CD14-positive monocyte (primary cell): ENCODE data around the gene MAP7. TPM values are rescaled to one million over a fixed set of nuclear protein-coding genes. Genes with fewer than 3 reads are reported as not detected.

Source experiments
- DNase-seq, 3 donors: peaks; one replicate each; pipeline ENCODE4 v3.0.0-alpha.2; 2011 to 2022
- H2AFZ ChIP-seq: 2 replicates; pipeline ENCODE4 v1.6.0; 2012; ENCODE audit warnings: mild to moderate bottlenecking, low read depth, low read length, inconsistent platforms; ENCODE audit not compliant: insufficient read depth, poor library complexity, severe bottlenecking
- H3K27ac ChIP-seq, 2 donors: 1 replicate in 1 of 2; 2 replicates in 1 of 2; pipeline ENCODE4 v1.5.1; 2012 to 2013; ENCODE audit warnings: low read length in 2 of 2, control low read depth in 1 of 2, inconsistent platforms in 1 of 2, low read depth in 1 of 2, mild to moderate bottlenecking in 1 of 2
- H3K27me3 ChIP-seq, 2 donors: one replicate each; pipeline versions ENCODE4 v1.6.0 to v1.6.1; 2011 to 2013; ENCODE audit warnings: low read length in 2 of 2; ENCODE audit not compliant: control insufficient read depth in 2 of 2, insufficient read depth in 2 of 2
- H3K36me3 ChIP-seq, 2 donors: replicated peaks in 1 of 2; 1 replicate in 1 of 2; 2 replicates in 1 of 2; pipeline versions ENCODE4 v1.5.1 to v1.6.1; 2012 to 2013; ENCODE audit warnings: low read length in 2 of 2, control low read depth in 1 of 2, inconsistent platforms in 1 of 2, mild to moderate bottlenecking in 1 of 2; ENCODE audit not compliant: insufficient read depth in 2 of 2, control insufficient read depth in 1 of 2
- H3K4me1 ChIP-seq, 2 donors: 1 replicate in 1 of 2; 2 replicates in 1 of 2; pipeline versions ENCODE4 v1.5.1 to v1.6.1; 2012 to 2013; ENCODE audit warnings: low read length in 2 of 2, control low read depth in 1 of 2, inconsistent platforms in 1 of 2, mild to moderate bottlenecking in 1 of 2, moderate library complexity in 1 of 2; ENCODE audit not compliant: insufficient read depth in 2 of 2, control insufficient read depth in 1 of 2
- H3K4me2 ChIP-seq: replicated peaks from 2 replicates; pipeline ENCODE3; 2012; ENCODE audit warnings: low read length, moderate library complexity, mild to moderate bottlenecking; ENCODE audit not compliant: poor library complexity, severe bottlenecking; ENCODE audit errors: extremely low read depth
- H3K4me3 ChIP-seq, 3 experiments: fragments of 200-600 bp in 1 of 3; sonication (generic) in 1 of 3; replicated peaks in 1 of 3; 1 replicate in 2 of 3; 2 replicates in 1 of 3; pipeline ENCODE4 v1.5.1; 2011 to 2013; ENCODE audit warnings: low read length in 3 of 3, mild to moderate bottlenecking in 3 of 3, control low read depth in 2 of 3, low read depth in 2 of 3, inconsistent platforms in 1 of 3, moderate library complexity in 1 of 3
- H3K79me2 ChIP-seq: 2 replicates; pipeline ENCODE4 v1.6.0; 2012; ENCODE audit warnings: mild to moderate bottlenecking, control low read depth, inconsistent platforms, low read length, moderate library complexity; ENCODE audit not compliant: insufficient read depth
- H3K9ac ChIP-seq: 2 replicates; pipeline ENCODE4 v1.6.0; 2017; ENCODE audit warnings: low read length, mild to moderate bottlenecking; ENCODE audit not compliant: insufficient read depth, poor library complexity, severe bottlenecking
- H3K9me3 ChIP-seq, 2 donors: replicated peaks in 1 of 2; 1 replicate in 1 of 2; 2 replicates in 1 of 2; pipeline versions ENCODE4 v1.5.1 to v1.6.1; 2012 to 2013; ENCODE audit warnings: low read length in 2 of 2, control low read depth in 1 of 2; ENCODE audit not compliant: control insufficient read depth in 1 of 2, insufficient read depth in 1 of 2
- H4K20me1 ChIP-seq: 2 replicates; pipeline ENCODE4 v1.6.0; 2012; ENCODE audit warnings: mild to moderate bottlenecking, low read length, control low read depth, moderate library complexity; ENCODE audit not compliant: insufficient read depth
- H3K27ac Mint-ChIP-seq, 7 donors: one replicate each; pipeline ENCODE4 v1.8.0; 2020; ENCODE audit warnings: mild to moderate bottlenecking in 7 of 7, mixed read lengths in 7 of 7, moderate library complexity in 6 of 7, inconsistent platforms in 2 of 7
- H3K27me3 Mint-ChIP-seq, 3 donors: one replicate each; pipeline ENCODE4 v1.8.0; 2021 to 2022; ENCODE audit warnings: low read depth in 3 of 3, mild to moderate bottlenecking in 3 of 3, mixed read lengths in 3 of 3, moderate library complexity in 3 of 3, inconsistent platforms in 1 of 3
- H3K36me3 Mint-ChIP-seq, 2 donors: one replicate each; pipeline ENCODE4 v1.8.0; 2020; ENCODE audit warnings: mixed read lengths in 2 of 2, inconsistent platforms in 1 of 2, mild to moderate bottlenecking in 1 of 2
- H3K4me1 Mint-ChIP-seq: one replicate; pipeline ENCODE4 v1.8.0; 2020; ENCODE audit warnings: mild to moderate bottlenecking, mixed read lengths
- H3K4me3 Mint-ChIP-seq, 2 donors: one replicate each; pipeline ENCODE4 v1.8.0; 2020; ENCODE audit warnings: mild to moderate bottlenecking in 2 of 2, mixed read lengths in 2 of 2, moderate library complexity in 1 of 2
- H3K9me3 Mint-ChIP-seq, 7 donors: one replicate each; pipeline ENCODE4 v1.8.0; 2020 to 2022; ENCODE audit warnings: mixed read lengths in 7 of 7, mild to moderate bottlenecking in 6 of 7, moderate library complexity in 6 of 7, inconsistent platforms in 2 of 7
- WGBS: methylation state at CpG from one replicate; pipeline ENCODE4 v1.1.5; 2013; ENCODE audit warnings: missing lambda C conversion rate; ENCODE audit not compliant: insufficient coverage; 5-methylcytosine and 5-hydroxymethylcytosine counted together
- intact Hi-C, 2 donors: fragments of 100-400 bp; cut with micrococcal nuclease; formaldehyde crosslinking; loops; one replicate each; pipeline versions ENCODE4 v1.15.0 to v1.15.1; 2023
- polyA plus RNA-seq, 3 donors: library from polyadenylated mRNA; depleted of rRNA in 1 of 3; unstranded in 2 of 3; stranded (reverse) in 1 of 3; fragments of 300-500 nt in 2 of 3; fragments of >200 nt in 1 of 3; fragmentation: Illumina TruSeq in 2 of 3; gene quantifications; 1 replicate in 2 of 3; 2 replicates in 1 of 3; pipeline ENCODE4 v1.2.3, GENCODE V29; 2012 to 2021
- TF ChIP-seq, protein P1 (sequence below): fragments of 200-600 bp; IDR thresholded peaks from one replicate; pipeline ENCODE4 v1.8.0; 2022; ENCODE audit warnings: antibody characterized with exemption, mild to moderate bottlenecking

The MAP7 gene
- polyA plus RNA-seq, 3 donors: 0.67 to 1.6 (median 1.2) TPM

DNA sequence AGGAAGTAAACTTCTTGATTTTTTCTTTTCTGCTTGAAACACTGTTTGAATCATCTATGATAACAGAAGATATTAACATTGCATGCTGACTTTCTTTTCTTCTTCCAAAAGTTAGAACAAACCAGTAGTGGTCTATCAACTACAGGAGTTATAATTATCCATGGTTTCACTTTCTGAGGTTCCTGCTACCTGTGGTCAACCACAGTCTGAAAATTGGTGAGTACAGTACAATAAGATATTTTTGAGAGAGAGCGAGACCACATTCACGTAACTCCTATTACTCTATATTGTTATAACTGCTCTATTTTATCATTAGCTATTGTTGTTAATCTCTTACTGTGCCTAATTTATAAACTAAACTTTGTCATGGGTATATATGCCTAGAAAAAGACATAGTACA is 86.1 kb downstream of the MAP7 start:
- intact Hi-C loops: no loop called here
- H2AFZ ChIP-seq: no peak overlapping the region

DNA sequence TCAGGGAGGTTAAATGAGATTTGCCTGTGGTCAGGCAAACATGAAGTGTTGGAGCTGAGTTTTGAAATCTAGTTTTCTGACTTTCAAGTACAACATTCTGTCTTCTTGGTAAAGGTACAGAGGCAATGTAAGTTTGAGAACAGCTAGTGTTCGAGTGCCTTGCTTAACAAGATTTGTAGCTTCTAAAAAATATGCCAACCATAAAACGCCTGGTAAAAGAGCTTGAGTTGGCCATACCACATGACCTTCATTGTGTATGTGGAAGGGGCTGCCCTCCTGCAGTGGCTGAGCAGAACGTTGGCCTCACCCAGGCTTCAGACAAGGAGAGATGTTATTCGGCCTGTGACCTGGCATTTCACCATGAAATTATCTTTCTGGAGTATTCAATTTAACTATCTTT is 86.5 kb downstream of the MAP7 start:
- TF ChIP-seq, protein P1, sequence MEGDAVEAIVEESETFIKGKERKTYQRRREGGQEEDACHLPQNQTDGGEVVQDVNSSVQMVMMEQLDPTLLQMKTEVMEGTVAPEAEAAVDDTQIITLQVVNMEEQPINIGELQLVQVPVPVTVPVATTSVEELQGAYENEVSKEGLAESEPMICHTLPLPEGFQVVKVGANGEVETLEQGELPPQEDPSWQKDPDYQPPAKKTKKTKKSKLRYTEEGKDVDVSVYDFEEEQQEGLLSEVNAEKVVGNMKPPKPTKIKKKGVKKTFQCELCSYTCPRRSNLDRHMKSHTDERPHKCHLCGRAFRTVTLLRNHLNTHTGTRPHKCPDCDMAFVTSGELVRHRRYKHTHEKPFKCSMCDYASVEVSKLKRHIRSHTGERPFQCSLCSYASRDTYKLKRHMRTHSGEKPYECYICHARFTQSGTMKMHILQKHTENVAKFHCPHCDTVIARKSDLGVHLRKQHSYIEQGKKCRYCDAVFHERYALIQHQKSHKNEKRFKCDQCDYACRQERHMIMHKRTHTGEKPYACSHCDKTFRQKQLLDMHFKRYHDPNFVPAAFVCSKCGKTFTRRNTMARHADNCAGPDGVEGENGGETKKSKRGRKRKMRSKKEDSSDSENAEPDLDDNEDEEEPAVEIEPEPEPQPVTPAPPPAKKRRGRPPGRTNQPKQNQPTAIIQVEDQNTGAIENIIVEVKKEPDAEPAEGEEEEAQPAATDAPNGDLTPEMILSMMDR: no peak
- no peak overlapping the region for H3K4me3 Mint-ChIP-seq
- no peaks in the 10 kb centered on the region for H3K36me3 Mint-ChIP-seq
- Histone ChIP-seq H3K79me2 (no peaks in the 10 kb centered on the region), H3K4me2 (no peak overlapping the region), H3K4me1 (no peaks in the 10 kb centered on the region), H3K4me3 (no peak overlapping the region), H2AFZ (no peak overlapping the region), H3K9me3 (no peaks in the 10 kb centered on the region), H3K27me3 (no peaks in the 10 kb centered on the region), H3K9ac (no peak overlapping the region), H4K20me1 (no peaks in the 10 kb centered on the region), H3K36me3 (no peaks in the 10 kb centered on the region), H3K27ac (no peak overlapping the region)
- H3K4me1 Mint-ChIP-seq: peaks cover 10% of the 10 kb centered on the region
- no CpG with 5 or more reads among the region's 4 CpGs for WGBS
- H3K27me3 Mint-ChIP-seq: peaks cover 0 to 3% (median 0%) of the 10 kb centered on the region in 3 donors
- no peak overlapping the region for H3K27ac Mint-ChIP-seq
- H3K9me3 Mint-ChIP-seq: peaks cover 0 to 2% (median 0%) of the 10 kb centered on the region in 7 donors
- intact Hi-C loops: no loop called here
- no peak for DNase-seq

More for the DNA sequence above, 86.1 kb downstream of the MAP7 start:
- H3K4me3 ChIP-seq: no peak overlapping the region
- H3K27me3 Mint-ChIP-seq: peaks cover 0 to 3% (median 0%) of the 10 kb centered on the region in 3 donors
- peaks cover under 1% of the 10 kb centered on the region in 2 donors for H3K4me1 ChIP-seq
- H3K27me3 ChIP-seq: no peaks in the 10 kb centered on the region
- H3K4me1 Mint-ChIP-seq: peaks cover 12% of the 10 kb centered on the region
- H3K9me3 Mint-ChIP-seq: no peaks in the 10 kb centered on the region
- H3K4me2 ChIP-seq: no peak overlapping the region
- no peaks in the 10 kb centered on the region for H3K79me2 ChIP-seq
- TF ChIP-seq, protein P1: no peak
- H3K9ac ChIP-seq: no peak overlapping the region
- H3K27ac Mint-ChIP-seq: no peak overlapping the region
- H3K36me3 Mint-ChIP-seq: no peaks in the 10 kb centered on the region
- H4K20me1 ChIP-seq: no peaks in the 10 kb centered on the region
- no peaks in the 10 kb centered on the region for H3K9me3 ChIP-seq
- WGBS: no CpG with 5 or more reads among the region's 2 CpGs
- no peaks in the 10 kb centered on the region for H3K36me3 ChIP-seq
- H3K4me3 Mint-ChIP-seq: no peak overlapping the region
- DNase-seq: no peak
- no peak overlapping the region for H3K27ac ChIP-seq
